ENCODE data around the gene SPATA31E1.

DNA sequence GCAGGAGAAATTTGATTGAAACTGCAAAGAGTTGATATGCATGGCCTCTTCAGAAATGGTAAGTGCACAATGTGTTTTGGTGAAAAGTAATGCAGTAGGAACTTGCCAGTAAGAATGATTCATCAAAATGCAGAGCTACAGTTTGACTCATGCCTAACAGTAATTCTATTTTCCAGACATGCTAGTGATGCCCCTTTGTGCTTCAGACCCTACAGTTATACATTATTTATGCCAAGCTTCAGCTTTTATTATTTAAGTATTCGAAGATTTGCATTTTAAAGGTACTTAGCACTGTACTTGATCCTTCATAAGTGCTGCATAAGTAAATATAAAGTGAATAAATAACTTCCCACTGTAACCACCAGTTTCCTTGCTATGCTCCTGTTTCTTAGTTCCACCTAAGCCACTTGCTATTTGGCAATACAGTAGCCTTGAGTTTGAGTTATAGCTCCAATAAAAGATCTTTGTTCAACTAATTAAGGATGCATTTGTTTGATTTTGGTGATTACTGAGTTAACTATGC is 3.6 kb upstream of the SPATA31E1 start:
- TF ChIP-seq, protein P1, sequence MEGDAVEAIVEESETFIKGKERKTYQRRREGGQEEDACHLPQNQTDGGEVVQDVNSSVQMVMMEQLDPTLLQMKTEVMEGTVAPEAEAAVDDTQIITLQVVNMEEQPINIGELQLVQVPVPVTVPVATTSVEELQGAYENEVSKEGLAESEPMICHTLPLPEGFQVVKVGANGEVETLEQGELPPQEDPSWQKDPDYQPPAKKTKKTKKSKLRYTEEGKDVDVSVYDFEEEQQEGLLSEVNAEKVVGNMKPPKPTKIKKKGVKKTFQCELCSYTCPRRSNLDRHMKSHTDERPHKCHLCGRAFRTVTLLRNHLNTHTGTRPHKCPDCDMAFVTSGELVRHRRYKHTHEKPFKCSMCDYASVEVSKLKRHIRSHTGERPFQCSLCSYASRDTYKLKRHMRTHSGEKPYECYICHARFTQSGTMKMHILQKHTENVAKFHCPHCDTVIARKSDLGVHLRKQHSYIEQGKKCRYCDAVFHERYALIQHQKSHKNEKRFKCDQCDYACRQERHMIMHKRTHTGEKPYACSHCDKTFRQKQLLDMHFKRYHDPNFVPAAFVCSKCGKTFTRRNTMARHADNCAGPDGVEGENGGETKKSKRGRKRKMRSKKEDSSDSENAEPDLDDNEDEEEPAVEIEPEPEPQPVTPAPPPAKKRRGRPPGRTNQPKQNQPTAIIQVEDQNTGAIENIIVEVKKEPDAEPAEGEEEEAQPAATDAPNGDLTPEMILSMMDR (conservative IDR thresholded peaks at IDR 0.05 in 1 of 2, IDR thresholded peaks at IDR 0.05 in 1 of 2; ENCODE audit: extremely low read depth in 1 of 2, insufficient read depth in 1 of 2, low read depth in 1 of 2, low read length in 2 of 2), result no peak
- no peak for TF ChIP-seq EZH2 (IDR thresholded peaks at IDR 0.05; ENCODE audit: borderline replicate concordance, low read length)

Measured in mammary epithelial cell (primary cell).